HG02678 (cell line): ENCODE data around the gene DIPK1A.

Source experiments
- ATAC-seq: cut with Tn5 transposase; IDR thresholded peaks from one replicate; pipeline ENCODE4 v1.9.1; 2021; ENCODE audit warnings: mild to moderate bottlenecking, moderate library complexity; ENCODE audit not compliant: unreplicated experiment

DIPK1A gene

GRCh38 chr1:92808381-92808780, 152.9 kb downstream of the DIPK1A start:
- ATAC-seq, result no peak

GRCh38 chr1:92805216-92805615, 156.0 kb downstream of the DIPK1A start:
- ATAC-seq, result no peak

DNA sequence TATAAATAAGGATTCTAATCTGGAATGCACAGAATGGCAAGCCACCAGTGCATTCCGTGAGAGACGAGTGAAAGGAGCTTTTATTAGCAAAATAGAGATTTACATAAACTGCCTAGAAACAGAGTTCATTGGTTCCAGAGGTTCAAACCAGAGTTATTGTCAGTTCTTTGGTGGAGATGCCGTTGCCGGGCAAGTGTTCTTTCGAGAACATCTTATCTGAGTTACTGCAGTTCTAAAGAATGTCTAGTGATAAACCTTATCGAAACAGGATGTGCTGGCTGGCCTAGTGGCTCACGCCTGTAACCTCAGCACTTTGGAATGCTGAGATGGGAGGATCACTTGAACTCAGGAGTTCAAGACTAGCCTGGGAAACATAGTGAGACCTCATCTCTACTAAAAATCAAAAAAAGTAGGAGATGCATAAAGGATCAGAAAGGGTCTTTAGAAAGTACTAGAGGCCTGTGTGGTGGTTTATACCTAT, 156.5 kb downstream of the DIPK1A start:
- ATAC-seq, result peak; percentile 85

DNA sequence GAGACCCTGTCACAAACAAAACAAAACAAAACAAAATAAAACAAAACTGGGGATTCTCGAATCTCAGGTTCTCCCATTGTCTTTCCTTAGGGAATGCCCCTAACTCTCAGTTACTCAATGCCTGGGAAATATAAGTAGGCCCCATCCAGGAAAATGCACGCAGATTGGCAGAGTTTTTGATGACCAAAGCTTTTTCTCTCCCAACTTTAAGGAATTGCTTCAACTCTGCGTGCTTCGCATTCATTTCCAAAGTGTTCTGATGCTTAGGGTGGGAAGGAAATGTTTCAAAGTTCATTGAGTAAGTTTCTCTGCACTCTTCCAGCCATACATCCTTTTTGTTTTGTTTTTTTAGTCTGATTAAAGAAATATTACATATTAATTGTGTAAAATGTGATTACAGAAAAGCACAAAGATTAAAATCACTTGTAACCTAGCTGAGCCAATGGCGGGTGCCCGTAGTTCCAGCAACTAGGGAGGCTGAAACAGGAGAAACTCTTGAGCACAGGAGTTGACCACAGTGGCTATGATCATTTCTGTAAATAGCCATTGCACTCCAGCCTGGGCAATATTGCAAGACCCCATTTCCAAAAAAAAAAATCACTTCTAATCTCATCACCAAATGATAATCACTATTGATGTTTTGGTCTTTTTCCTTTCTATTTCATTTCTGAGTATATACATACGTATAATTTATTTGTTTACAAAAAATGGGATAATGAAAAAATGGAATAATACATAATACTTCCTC, 157.9 kb downstream of the DIPK1A start:
- ATAC-seq, result no peak

GRCh38 chr1:92797961-92798360, 163.3 kb downstream of the DIPK1A start:
- no peak for ATAC-seq

GRCh38 chr1:92797297-92797696, 164.0 kb downstream of the DIPK1A start:
- no peak for ATAC-seq

- no peak for ATAC-seq
These were observed 166.1 kb downstream of the DIPK1A start for GRCh38 chr1:92795166-92795565.

GRCh38 chr1:92792340-92792782, 168.9 kb downstream of the DIPK1A start:
- no peak for ATAC-seq
